Middle frontal gyrus (tissue), 1 donor: Measurements from ENCODE around the gene PRKCD.

Experiments
- DNase-seq: peaks from one replicate; pipeline ENCODE4 v3.0.0-alpha.2; 2015; ENCODE audit warnings: low spot score; ENCODE audit errors: extremely low spot score

Gene PRKCD

DNA sequence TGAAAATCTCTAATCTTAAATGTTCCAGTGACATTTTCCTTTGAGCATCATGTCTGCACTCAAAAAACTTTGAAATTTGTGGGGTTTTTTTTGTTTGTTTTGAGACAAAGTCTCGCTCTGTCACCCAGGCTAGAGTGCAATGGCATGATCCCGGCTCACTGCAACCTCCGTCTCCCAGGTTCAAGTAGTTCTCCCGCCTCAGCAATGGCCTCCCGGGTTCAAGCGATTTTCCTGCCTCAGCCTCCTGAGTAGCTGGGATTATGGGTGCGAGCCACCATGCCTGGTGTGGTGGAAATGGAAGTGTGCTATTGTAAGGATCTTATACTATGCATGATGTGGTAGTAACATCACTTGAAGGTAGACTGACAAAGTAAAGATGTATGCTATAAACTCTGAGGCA, 52.3 kb downstream of the PRKCD start:
- no peak for DNase-seq

DNA sequence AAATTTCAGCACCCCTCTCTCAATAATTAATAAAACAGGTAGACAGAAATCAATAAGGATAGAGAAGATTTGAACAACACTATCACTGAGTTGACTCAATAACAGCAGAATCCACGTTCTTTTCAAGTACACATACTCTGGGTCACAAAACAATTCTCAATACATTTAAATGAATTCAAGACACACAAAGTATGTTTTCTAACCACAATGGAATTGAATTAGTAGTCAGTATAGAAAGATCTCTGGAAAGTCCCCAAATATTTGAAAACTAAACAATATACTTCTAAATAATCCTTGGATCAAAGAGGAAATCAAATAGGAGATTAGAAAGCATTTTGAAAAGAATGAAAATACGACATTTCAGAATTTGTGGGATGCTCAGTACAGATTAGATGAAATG, 54.8 kb downstream of the PRKCD start:
- DNase-seq = no peak

DNA sequence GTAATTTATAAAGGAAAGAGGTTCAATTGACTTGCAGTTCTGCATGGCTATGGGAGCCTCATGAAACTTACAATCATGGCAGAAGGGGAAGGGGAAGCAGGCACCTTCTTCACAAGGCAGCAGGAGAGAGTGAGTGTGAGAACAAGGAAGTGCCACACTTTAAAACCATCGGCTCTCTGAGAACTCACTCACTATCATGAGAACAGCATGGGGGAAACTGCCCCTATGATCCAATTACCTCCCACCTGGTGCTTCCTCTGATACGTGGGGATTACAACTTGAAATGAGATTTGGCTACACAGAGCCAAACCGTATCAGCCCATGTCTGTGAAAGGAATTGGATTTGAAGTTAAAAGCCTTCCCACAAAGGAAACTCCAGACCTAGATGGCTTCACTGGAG, 55.7 kb downstream of the PRKCD start:
- DNase-seq = no peak

DNA sequence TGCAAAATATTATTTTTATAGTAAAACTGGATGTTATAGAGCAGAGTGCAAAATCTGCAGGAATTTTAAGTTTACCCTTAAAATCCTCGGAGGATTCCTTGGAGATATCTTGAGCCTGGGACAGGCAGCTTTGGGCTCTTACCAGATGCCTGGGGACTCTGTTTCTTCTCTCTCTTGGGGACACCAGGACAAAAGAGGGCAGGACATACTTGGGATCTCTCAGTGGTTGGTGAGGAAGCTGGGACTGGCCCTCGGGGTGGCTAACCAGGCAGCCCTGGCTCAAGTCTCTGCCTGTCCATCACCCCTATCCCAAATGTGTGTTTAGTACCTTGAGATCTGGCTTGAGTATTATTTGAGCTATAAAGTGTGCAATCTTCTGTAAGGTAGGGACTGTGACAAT, 56.2 kb downstream of the PRKCD start:
- no peak for DNase-seq

DNA sequence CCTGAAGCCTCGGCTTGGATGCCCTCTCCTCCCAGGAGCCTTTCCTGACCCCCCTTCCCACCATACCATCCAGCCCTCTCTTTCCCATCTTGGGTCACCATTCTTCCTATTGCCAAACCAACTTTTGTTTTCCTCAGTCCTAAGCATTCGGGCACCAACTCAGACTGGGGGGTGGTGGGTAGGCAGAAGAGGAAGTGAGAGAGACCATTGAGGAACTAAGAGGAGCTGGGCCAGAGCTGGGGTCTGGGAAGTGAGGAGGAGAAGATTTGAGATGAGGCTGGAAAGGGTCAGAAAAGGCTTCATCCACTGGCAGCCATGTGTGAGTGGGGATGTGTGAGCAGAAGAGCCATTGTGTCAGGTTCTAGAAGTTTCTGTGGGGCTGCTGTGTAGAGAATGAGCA, 57.1 kb downstream of the PRKCD start:
- DNase-seq = no peak

DNA sequence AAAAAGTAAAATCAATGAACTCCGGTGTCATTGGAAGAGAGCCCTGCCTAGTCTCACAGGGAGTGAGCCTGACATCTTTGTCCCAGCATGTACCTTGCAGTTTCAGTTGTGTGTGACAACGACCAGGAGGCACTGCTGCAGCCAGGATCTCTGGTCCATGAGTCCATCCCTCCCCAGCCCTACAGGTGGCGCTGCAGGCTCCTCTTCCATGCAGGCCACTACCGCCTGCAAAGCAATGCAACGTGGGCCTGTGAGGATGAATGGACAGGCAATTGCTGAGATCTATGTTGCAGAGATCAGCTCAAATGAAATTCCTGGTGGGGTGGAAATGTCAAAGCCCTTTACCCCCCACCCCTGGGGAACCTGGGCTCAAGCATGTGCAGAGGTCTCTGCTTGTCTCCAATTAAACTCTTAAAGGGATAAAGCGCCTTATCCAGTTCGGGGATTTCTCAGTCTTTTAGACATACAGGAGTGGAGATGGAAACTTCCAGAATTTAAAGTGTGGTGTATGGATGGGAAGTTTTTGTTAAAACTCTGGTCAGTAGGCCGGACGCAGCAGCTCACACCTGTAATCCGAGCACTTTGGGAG, 59.0 kb downstream of the PRKCD start:
- DNase-seq = peak; percentile 67

DNA sequence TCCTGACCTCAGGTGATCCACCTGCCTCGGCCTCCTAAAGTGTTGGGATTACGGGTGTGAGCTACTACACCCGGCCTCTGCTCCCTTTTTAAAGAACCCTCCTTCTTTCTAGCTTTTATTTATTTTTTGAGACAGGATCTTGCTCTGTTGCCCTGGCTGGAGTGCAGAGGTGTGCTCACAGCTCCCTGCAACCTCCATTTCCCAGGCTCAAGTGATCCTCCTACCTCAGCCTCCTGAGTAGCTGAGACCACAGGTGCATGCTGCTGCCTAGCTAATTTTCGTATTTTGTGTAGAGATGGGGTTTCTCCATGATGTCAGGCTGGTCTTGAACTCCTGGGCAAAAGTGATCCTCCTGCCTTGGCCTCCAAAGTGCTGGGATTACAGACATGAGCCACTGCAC, 60.3 kb downstream of the PRKCD start:
- no peak for DNase-seq

DNA sequence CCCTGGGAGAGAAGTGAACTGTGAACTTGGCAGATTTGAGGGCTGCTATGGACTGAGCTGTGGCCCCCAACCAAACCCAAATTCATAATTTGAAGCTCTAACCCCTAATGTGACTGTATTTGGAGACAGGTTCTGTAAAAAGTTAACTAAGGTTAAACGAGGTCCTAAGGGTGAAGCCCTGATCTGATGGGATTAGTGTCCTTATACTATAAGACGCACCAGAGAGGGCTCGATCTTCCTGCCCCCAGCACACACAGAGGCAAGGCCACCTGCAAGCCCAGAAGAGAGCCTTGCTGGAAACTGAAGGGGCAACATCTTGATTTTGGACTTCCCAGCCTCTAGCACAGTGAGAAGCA, 60.8 kb downstream of the PRKCD start:
- DNase-seq = no peak

DNA sequence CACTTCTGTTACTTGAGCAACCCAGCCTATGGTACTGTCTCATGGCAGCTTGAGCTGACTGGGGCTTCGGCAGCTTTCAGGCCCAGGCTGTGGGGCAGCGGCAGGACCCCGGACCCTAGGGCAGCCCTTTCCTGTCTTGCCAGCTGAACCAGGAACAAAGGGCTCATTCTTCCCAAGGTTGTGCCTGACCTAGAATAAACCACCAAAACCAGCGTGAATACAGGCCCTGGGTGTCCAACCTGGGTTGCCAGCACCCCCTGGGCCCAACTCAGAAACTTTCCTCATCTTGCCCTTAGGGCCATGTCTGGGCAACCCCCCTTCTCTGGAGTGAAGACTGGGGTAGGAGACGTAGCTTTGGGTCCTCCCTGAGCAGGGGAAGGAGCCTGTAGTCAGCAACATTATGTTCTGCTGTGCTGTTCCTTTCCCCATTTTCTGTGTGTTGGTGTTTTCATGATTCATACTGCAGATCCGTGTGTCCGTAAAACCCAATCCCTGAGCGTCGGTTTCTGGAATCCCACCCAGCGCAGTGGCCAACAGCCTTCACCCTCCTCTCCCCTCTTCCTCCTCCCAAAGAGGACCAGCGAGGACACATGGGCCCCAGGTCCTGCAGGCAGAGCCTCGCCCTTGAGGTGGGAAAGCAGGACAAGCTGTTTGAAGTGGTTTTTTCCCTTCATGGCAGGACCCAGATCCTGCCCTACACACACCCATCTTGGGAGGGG, 61.3 kb downstream of the PRKCD start:
- DNase-seq = no peak

DNA sequence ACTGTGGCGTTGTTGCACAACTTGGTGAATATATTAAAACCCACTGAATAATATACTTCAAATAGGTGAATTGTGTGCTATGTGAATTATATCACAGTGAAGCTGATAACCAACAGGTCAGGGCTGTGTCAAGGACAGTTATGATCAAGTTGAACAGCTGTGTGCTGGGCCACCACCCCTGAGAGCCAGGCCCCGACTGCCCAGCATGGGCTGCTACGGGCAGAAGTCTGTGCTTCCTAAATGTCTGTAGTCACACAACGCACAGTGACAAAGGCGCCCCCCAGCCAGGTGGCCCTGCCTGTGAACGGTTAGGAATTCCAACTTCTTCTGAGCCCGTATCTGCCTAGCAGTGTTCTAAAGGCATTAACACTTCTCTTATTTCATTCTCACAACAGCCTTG, 62.0 kb downstream of the PRKCD start:
- DNase-seq = no peak

DNA sequence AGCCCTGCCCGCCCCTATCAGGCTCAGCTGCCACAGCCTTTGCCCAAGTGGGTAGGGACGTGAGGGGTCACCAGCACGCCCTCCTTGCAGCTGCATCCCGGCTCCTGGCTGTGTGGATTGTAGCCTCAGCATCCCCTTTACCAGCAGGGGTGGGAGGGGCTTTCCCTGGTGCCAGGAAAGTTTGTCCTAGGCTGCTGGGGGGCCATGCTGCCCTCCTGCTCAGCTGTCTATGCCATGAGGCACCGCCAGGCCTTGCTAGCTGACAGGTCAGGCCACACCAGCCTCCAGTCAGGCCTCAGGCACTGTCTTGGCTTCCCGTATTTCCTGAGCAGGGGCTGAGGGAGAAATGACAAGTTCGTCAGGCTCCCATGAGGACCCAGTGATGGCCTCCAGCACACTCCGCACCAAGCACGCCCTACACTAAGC, 62.5 kb downstream of the PRKCD start:
- DNase-seq = no peak

DNA sequence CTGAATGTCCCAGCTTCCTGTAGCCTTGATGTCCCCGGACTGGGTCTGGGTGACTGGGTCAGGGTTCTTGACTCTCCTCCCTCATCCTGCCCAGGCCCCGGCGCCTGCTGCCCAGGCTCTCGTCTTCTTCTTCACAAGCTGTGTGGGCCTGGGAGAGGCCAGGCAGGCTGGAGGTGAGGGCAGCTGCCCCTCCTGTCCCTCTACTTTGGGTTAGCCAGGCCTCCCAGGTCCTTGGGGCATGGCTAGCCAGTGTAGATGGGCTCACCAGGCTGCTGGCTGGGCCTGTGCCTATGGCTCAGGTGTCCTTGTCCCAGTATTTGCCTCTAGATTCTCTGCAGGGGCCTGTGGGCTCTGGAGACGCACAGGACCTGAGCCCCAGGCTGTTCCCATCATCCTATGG, 63.0 kb downstream of the PRKCD start:
- no peak for DNase-seq

DNA sequence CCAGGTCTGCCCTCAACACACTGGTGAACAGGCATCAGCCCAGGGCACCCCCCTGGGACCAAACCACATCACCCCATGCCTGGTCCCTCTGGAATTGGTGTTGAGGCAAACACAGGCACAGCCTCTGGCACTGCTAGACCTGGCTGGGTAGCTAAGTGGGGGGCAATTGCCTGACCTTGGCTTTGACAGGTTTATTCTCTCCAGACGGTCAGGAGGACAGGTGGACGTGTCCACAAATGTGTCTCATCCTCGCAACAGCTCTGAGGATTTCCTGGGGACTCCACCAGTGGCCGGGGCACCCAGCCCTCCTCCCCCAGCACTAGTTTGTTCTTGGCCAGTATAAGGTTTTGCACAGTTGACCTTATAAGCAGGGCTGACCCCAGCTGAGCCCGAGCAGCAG, 63.5 kb downstream of the PRKCD start:
- no peak for DNase-seq

DNA sequence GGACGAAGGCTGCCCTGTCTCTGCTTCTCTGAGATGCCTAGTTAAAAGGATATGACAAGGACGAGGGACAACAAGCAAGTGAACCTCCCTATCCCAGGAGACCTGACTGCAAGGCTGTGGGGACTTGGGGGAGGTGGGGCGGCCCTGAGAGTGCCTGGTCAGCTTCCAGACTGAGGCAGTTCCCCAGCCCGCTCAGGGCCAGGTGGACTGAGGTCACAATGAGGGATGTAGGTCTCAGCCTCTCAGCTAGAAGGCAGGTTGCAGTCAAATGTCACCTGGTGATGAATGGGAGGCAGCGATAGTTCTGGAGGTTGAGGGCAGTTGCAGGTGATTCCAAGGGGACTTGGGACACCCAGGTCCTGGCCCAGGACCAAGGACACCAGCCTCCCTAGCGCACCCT, 64.2 kb downstream of the PRKCD start:
- no peak for DNase-seq

DNA sequence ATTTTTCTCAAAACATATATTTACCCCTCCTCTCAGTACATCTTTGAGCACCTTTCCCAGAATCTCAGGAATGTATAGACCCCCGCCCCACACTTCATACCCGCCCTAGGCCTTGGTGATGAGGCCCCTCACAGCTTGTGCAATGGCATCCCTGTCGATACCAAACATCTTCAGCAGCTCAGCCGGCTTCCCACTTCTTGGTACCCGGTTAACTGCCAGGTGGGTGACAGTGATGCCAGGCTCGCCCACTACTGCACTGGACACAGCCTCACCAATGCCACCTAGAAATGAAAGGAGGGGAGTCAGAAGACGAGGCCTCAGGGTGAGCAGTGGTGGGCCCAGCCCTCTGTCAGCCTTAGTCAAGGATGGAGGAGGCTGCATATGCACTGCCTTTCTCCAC, 64.6 kb downstream of the PRKCD start:
- no peak for DNase-seq

DNA sequence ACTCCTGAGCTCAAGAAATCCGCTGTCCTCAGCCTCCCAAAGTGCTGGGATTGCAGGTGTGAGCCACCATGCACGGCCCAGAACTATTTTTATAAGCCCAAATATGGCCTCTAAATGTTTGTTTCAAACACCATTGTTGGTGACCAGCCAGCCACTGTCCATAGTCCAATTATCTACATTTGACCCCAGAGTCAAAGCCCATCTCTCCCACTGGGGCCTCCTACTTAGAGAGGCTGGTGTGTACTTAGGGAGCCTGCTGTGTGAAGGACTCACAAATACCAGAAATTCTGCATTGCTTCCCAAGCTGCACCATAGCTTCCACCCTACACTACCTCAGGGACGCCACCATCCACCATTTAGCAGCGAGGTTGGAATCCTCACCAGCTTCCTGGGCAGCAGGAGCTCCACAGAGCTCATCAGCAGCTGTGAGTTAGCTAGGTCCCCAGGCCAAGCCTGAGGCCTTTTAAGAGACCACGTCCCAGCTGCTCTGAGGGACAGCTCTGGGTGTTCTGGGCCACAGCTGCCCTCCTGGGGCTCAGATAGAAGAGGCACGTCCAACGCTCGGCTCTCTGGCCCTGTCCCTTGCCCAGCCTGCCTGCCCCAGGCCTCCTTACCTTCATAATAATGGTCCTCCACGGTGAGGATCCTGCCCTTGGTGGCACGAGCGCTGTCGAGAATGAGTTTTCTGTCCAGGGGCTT, 65.3 kb downstream of the PRKCD start:
- no peak for DNase-seq

DNA sequence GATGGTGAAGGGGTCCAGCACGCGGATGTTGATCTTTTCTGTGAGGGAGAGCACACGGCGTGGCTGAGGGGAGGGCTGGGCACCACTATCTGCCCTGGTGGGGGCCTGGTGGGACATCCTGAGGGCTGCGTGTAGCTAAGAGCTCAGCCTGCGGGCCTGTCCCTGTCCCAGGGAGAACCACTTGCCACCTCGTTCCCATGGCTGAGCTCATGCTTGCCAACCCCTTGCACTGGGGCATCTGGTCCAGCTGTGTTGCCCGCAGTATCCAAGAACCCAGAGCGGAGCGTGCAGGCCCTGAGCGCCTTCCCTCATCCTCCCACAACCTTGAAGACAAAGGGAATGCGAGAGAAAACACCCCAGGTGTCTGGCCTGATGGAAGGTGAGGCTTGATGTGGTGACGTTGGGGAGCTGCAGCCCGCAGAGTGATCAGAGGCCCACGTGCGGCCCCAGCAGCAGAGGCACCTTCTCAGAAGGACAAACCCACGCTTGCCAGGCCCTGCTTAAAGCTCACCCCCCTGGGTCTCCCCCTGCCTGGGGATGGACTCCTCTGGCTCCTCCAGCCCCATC, 65.9 kb downstream of the PRKCD start:
- DNase-seq = no peak

DNA sequence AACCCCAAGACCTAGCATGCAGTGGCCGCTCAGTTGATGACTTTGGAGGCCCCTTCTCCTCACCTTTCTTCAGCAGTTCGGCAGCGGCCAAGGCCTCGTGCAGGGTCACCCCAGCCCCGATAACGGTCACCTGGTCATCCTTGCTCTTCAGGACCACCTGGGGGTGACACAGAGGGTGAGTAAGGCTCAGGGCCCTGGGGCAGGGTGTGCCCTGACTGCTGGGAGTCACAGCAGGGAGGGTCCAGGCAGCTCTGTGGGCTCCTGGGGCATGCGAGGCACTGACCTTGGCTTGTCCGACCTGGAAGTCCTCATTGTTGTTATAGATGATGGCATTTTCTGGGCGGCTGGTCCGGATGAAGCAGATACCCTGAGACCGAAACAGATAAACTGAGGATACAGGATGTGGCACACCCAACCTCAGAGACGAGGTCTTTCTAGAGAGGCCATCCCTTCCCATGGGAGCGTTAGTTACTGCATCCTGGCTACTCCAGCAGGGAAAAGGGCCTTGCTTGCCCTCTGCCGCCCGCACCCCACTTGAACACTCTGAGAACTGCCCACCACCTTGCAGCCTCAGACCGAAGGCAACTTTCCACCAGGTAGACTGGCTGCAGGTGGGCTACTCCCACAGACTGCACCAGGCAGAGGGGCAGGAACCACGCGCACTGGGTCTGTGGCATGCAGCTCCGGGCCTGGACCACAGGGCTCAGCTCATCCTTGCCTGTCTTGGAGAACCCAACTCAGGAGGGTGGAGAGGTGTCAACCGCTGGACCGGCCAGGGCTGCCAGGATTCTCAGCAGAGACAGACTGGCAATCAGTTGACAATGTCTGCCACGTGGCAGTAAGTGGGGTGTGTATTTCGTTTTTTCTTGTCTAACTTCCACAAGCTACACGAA, 67.2 kb downstream of the PRKCD start:
- DNase-seq = no peak

DNA sequence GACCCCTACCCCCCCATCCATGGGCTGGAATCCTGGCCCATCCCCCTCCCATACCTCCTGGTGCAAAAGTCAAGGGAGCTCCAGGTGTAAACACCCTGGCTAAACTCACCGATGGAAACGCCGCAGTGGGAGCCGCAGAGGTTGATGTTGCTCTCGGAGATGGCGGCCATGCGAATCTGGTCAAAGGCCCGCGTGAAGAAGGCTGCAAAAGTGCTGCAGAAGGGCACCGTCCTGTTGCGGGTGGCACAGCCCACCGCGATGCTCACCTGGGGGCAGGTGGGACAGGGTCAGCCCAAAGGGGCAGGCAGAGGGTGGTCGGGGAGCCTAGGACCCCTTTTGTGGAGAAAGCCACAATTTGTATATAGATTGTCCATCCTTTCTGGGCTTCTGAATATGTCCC, 68.2 kb downstream of the PRKCD start:
- no peak for DNase-seq

DNA sequence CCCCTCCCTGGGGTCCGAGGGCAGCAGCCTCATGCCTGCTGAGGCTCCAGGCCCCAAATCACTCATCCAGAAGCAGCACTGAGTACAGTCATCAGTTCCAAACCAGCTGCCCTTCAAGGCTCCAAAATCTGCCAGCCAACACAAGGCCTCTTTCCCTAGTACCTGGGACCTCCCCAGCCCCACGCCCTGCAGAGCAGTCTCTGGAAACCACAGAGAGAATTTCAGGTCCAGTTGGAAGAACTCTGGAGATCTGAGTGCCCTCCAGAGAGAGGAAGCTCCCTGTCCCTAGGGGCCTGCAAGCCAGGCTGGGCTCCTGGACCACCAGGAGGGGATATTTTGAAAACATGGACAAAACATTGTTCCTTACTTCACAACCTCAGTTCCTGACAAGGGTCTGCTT, 68.6 kb downstream of the PRKCD start:
- DNase-seq = no peak

DNA sequence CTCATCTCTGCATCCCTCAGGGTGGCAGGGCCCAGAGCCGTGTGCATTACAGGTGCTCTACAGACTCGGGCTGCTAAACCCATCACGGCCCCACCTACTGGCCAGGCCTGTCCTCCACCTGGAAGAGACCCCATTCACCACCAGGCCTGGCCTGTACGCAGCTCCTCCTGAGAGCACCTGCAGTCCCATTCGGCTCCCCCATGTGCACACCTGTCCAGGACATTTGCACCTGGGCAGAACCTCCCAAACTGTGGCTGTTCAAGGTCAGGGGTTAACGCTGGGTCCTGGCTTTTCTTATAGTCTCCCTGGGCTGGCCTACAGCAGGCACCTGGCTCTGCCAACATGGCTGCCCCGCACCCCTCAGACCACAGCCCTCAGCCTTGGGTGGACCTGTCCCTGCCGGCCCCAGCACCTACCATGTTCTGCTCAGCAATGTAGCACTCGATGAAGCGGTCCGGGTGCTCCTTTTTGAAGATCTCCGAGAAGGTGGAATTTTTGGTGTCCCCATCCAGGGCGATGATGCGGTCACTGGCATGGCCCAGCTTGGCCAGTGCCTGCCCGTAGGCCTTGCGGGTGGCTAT, 69.1 kb downstream of the PRKCD start:
- DNase-seq = no peak
